ENCODE results near the gene CCDC33.

CCDC33 gene

DNA sequence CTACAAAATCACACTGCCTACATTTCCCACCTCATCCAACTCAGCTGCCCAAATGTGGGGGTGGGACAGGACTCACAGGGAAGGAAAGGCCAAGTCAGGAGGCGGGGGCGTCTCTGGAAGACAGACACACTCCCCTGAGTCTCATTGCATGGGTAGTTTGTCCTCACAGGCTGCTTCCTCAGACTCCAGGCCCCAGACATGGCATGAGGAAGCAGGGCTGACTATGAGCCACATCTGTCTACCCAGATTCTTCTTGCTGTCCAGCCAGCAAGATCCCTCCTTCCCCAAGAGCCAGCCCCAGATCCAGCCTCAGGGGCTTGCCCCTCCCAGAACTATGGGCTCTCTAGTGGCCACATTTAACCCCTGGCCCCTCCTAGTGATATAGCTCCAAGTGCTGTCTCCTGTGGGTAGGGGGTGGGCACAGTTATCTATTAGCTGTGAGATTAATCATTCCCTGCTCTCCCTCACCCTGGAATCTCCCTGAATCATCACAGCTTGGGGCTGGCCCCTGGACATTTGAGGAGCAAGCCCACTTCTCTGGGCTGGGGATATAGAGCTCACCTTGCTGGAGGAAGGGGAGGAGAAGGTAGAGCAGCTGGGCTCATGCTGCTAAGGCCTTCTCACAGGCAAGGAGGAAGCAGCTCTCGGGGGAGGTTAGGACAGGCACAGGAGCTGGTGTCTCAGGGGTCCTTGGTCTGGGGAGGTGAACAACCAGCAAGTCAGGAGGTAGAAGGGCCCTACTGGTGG, 2.1 kb upstream of the CCDC33 start:
- H3K36me3 ChIP-seq (ENCODE audit: low read length) = no peaks in the 10 kb centered on the region
- no peaks in the 10 kb centered on the region for H3K9me2 ChIP-seq (replicated peaks; ENCODE audit: insufficient read depth, low read length)
- H4K20me1 ChIP-seq (ENCODE audit: low read depth, low read length) = no peaks in the 10 kb centered on the region
- no peak overlapping the region for H3K4me3 ChIP-seq (ENCODE audit: insufficient read depth, low read length, poor library complexity, severe bottlenecking)
- H3K4me2 ChIP-seq (ENCODE audit: low read depth, low read length, poor library complexity, severe bottlenecking) = no peak overlapping the region
- H2AFZ ChIP-seq (ENCODE audit: low read depth, low read length, severe bottlenecking) = no peak overlapping the region
- no peaks in the 10 kb centered on the region for H3K79me2 ChIP-seq (ENCODE audit: insufficient read depth, low read length)
- H3K9me3 ChIP-seq (ENCODE audit: insufficient read depth, low read length) = no peaks in the 10 kb centered on the region
- no peak overlapping the region for H3K27ac ChIP-seq (ENCODE audit: low read depth, low read length)
- no peak for TF ChIP-seq EZH2phosphoT487 (conservative IDR thresholded peaks at IDR 0.05; ENCODE audit: low read length)
- TF ChIP-seq, protein P1, sequence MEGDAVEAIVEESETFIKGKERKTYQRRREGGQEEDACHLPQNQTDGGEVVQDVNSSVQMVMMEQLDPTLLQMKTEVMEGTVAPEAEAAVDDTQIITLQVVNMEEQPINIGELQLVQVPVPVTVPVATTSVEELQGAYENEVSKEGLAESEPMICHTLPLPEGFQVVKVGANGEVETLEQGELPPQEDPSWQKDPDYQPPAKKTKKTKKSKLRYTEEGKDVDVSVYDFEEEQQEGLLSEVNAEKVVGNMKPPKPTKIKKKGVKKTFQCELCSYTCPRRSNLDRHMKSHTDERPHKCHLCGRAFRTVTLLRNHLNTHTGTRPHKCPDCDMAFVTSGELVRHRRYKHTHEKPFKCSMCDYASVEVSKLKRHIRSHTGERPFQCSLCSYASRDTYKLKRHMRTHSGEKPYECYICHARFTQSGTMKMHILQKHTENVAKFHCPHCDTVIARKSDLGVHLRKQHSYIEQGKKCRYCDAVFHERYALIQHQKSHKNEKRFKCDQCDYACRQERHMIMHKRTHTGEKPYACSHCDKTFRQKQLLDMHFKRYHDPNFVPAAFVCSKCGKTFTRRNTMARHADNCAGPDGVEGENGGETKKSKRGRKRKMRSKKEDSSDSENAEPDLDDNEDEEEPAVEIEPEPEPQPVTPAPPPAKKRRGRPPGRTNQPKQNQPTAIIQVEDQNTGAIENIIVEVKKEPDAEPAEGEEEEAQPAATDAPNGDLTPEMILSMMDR (IDR thresholded peaks at IDR 0.05; ENCODE audit: insufficient read depth, low read length, poor library complexity, severe bottlenecking) = no peak
- no peaks in the 10 kb centered on the region for H3F3A ChIP-seq (ENCODE audit: insufficient read depth)
- H3K9ac ChIP-seq (ENCODE audit: low read length) = no peak overlapping the region
- no peaks in the 10 kb centered on the region for H3K27me3 ChIP-seq (ENCODE audit: low read length)

DNA sequence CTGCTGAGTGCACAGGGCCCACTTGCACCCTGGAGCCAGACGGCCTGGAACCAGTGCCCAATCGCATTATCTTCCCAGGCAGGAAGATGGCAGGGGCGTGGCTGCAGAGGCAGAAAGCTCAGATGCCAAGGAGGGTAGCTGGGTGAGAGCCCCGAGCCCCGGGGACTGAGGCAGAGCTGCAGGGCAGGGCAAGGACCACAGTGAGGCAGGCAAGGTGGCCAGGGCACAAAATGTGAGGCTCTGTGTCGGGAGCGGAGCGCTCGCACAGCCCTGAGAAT, 1.6 kb upstream of the CCDC33 start:
- no peaks in the 10 kb centered on the region for H3K79me2 ChIP-seq (ENCODE audit: insufficient read depth, low read length)
- H3K9ac ChIP-seq (ENCODE audit: low read length) = no peak overlapping the region
- no peak overlapping the region for H3K27ac ChIP-seq (ENCODE audit: low read depth, low read length)
- no peaks in the 10 kb centered on the region for H3K9me2 ChIP-seq (replicated peaks; ENCODE audit: insufficient read depth, low read length)
- TF ChIP-seq, protein P1 (IDR thresholded peaks at IDR 0.05; ENCODE audit: insufficient read depth, low read length, poor library complexity, severe bottlenecking) = no peak
- no peak for TF ChIP-seq EZH2phosphoT487 (conservative IDR thresholded peaks at IDR 0.05; ENCODE audit: low read length)
- no peak overlapping the region for H3K4me3 ChIP-seq (ENCODE audit: insufficient read depth, low read length, poor library complexity, severe bottlenecking)
- H3K9me3 ChIP-seq (ENCODE audit: insufficient read depth, low read length) = no peaks in the 10 kb centered on the region
- H3K36me3 ChIP-seq (ENCODE audit: low read length) = no peaks in the 10 kb centered on the region
- H2AFZ ChIP-seq (ENCODE audit: low read depth, low read length, severe bottlenecking) = no peak overlapping the region
- no peaks in the 10 kb centered on the region for H3F3A ChIP-seq (ENCODE audit: insufficient read depth)
- H3K4me2 ChIP-seq (ENCODE audit: low read depth, low read length, poor library complexity, severe bottlenecking) = no peak overlapping the region
- no peaks in the 10 kb centered on the region for H3K27me3 ChIP-seq (ENCODE audit: low read length)
- no peaks in the 10 kb centered on the region for H4K20me1 ChIP-seq (ENCODE audit: low read depth, low read length)

DNA sequence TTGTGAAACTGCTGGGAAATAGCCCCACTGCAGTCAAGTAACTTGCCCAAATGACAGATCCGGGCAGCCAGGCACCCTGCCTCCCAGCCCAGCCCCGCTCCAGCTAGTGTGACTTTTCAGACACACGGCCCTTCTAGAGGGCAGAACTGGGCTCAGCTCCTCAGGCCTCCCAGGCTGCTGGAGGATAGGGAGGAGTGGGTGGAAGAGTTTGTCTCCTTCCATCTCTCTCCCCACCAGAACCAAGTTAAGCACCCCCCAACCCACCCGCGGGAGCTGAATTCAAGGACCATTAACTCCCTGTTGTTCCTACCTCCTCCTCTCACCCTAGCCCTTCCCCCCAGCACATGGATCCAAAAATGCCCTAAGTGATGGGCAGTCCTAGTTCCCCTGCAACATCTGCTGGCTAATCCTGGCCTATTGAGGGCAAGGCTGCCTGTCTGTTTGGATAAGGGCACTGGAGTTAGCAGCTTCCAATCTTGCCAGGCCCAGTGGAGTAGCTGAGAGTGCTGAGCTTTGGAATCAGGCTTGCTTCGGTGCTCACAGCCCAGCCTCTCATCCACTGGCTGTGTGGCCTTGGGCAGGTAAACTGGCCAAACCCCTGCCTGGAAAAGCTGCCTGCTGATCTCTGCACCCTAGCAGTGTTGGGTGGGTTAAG, 3.1 kb downstream of the CCDC33 start:
- H4K20me1 ChIP-seq (ENCODE audit: low read depth, low read length) = no peaks in the 10 kb centered on the region
- H3K79me2 ChIP-seq (ENCODE audit: insufficient read depth, low read length) = no peaks in the 10 kb centered on the region
- no peak for TF ChIP-seq EZH2phosphoT487 (conservative IDR thresholded peaks at IDR 0.05; ENCODE audit: low read length)
- TF ChIP-seq, protein P1 (IDR thresholded peaks at IDR 0.05; ENCODE audit: insufficient read depth, low read length, poor library complexity, severe bottlenecking) = no peak
- no peak overlapping the region for H3K27ac ChIP-seq (ENCODE audit: low read depth, low read length)
- H3K27me3 ChIP-seq (ENCODE audit: low read length) = no peaks in the 10 kb centered on the region
- H3K9me2 ChIP-seq (replicated peaks; ENCODE audit: insufficient read depth, low read length) = no peaks in the 10 kb centered on the region
- no peak overlapping the region for H3K4me3 ChIP-seq (ENCODE audit: insufficient read depth, low read length, poor library complexity, severe bottlenecking)
- H3K9me3 ChIP-seq (ENCODE audit: insufficient read depth, low read length) = no peaks in the 10 kb centered on the region
- H3F3A ChIP-seq (ENCODE audit: insufficient read depth) = no peaks in the 10 kb centered on the region
- no peak overlapping the region for H2AFZ ChIP-seq (ENCODE audit: low read depth, low read length, severe bottlenecking)
- H3K36me3 ChIP-seq (ENCODE audit: low read length) = no peaks in the 10 kb centered on the region
- H3K9ac ChIP-seq (ENCODE audit: low read length) = no peak overlapping the region
- no peak overlapping the region for H3K4me2 ChIP-seq (ENCODE audit: low read depth, low read length, poor library complexity, severe bottlenecking)

Measured in SU-DHL-6 (cell line).